ENCODE results near the gene COPS8. TPM values are rescaled to one million over a fixed set of nuclear protein-coding genes. Genes with fewer than 3 reads are reported as not detected.

The COPS8 gene
- total and polyA plus RNA-seq, 2 of the 8 experiments (the other 6 are each of a cell fraction or from before 2014, with no cell fraction given), result 59.3 to 67.5 TPM

GRCh38 chr2:237131749-237132533 is 46.3 kb downstream of the COPS8 start:
- Histone ChIP-seq H2BK120ac (replicated peaks; ENCODE audit: low read depth, low read length) (no peak overlapping the region), H3K4ac (replicated peaks; ENCODE audit: insufficient read length, low read depth, low read length) (no peak overlapping the region), H3K9me3 (ENCODE audit: insufficient read depth in 2 of 2, low read depth in 1 of 2, low read length in 1 of 2) (peaks cover 3 to 24% of the 10 kb centered on the region in 2 experiments; a peak in 3 of 4 replicates), H2BK5ac (ENCODE audit: low read depth, low read length) (no peak overlapping the region), H2BK15ac (ENCODE audit: low read length) (no peak overlapping the region), H3K4me2 (ENCODE audit: insufficient read depth in 1 of 2, low read depth in 2 of 2, low read length in 2 of 2) (no peak overlapping the region), H3K23me2 (ENCODE audit: low read depth, low read length) (peaks cover 16% of the 10 kb centered on the region), H2AK5ac (ENCODE audit: low read depth, low read length) (no peak overlapping the region), H3K4me1 (replicated peaks in 1 of 4; ENCODE audit: control insufficient read depth in 3 of 4, insufficient read depth in 4 of 4, low read length in 3 of 4) (peaks cover 2 to 7% (median 3%) of the 10 kb centered on the region in 4 experiments; a peak in 6 of 7 replicates), H3K9ac (replicated peaks in 1 of 4; ENCODE audit: extremely low read depth in 1 of 4, low read depth in 3 of 4, low read length in 3 of 4) (no peak overlapping the region), H2BK20ac (ENCODE audit: low read length) (no peak overlapping the region), H3K18ac (ENCODE audit: extremely low read depth, low read length) (no peak overlapping the region), H3K23ac (ENCODE audit: insufficient read length) (no peak overlapping the region), H3K27me3 (replicated peaks in 1 of 4; ENCODE audit: control insufficient read depth in 3 of 4, extremely low read depth in 1 of 4, insufficient read depth in 3 of 4, low read length in 3 of 4) (no peaks in the 10 kb centered on the region; a peak in 1 of 7 replicates), H4K5ac (ENCODE audit: insufficient read length, low read depth, low read length) (no peak overlapping the region), H2BK12ac (ENCODE audit: low read depth, low read length) (no peak overlapping the region), H3K4me3 (ENCODE audit: extremely low read depth in 1 of 4, insufficient read depth in 2 of 4, low read depth in 3 of 4, low read length in 4 of 4) (no peak overlapping the region), H4K8ac (ENCODE audit: extremely low read depth, insufficient read depth, low read length) (no peak overlapping the region), H3K14ac (ENCODE audit: insufficient read length) (no peak overlapping the region), H3K79me1 (ENCODE audit: low read depth, low read length) (peaks cover 4% of the 10 kb centered on the region; the same call in 1 of the 2 replicates), H3K79me2 (ENCODE audit: control insufficient read depth in 1 of 2, insufficient read depth in 2 of 2, low read length in 2 of 2) (peaks cover 0 to 11% of the 10 kb centered on the region in 2 experiments; a peak in 2 of 4 replicates), H3K36me3 (ENCODE audit: control insufficient read depth in 2 of 4, insufficient read depth in 4 of 4, low read length in 3 of 4) (peaks cover 0 to 4% (median 0%) of the 10 kb centered on the region in 4 experiments; a peak in 1 of 8 replicates), H3K27ac (ENCODE audit: low read depth, low read length) (no peak overlapping the region), H3K56ac (replicated peaks; ENCODE audit: insufficient read length, low read depth, low read length) (no peak overlapping the region), H2AFZ (ENCODE audit: low read length) (no peak overlapping the region), H4K20me1 (replicated peaks in 1 of 2; ENCODE audit: control insufficient read depth in 1 of 2, insufficient read depth in 2 of 2, low read length in 2 of 2) (peaks cover 0 to 12% of the 10 kb centered on the region in 2 experiments), H4K91ac (replicated peaks; ENCODE audit: insufficient read length, low read length) (no peak overlapping the region)
- DNase-seq (ENCODE audit: low read depth in 1 of 2, low spot score in 2 of 2) (no peak), FAIRE-seq (no peak)
- ChIA-PET CTCF (ENCODE audit: partially characterized antibody) (interaction anchor here (0.6 to 3.8 kb wide), 6 partner anchors 11 to 320 kb away, joined by 3 to 30 read pairs (median 8); no protein-coding TSS in a partner anchor), POLR2A (ENCODE audit: partially characterized antibody) (interaction anchor here (0.6 kb wide), 1 partner anchor 26 kb away, joined by 4 read pairs; no protein-coding TSS in a partner anchor)
- WGBS, 2 experiments (ENCODE audit: extremely low coverage in 1 of 2, insufficient coverage in 1 of 2, insufficient read length in 1 of 2, insufficient replicate concordance in 2 of 2, low coverage in 1 of 2, low lambda C conversion rate in 2 of 2, missing lambda C conversion rate in 1 of 2), result 86% methylated on average over 6 of the region's 6 CpGs; no CpG with 5 or more reads in 1 of the 2 experiments
- no peak for TF ChIP-seq TEAD4 (IDR thresholded peaks at IDR 0.05; ENCODE audit: low read depth, low read length)
- no peak for TF ChIP-seq KDM4A (IDR thresholded peaks at IDR 0.05; ENCODE audit: low read depth, low read length, severe bottlenecking)

Data from H1 (cell line).